H1 (cell line): ENCODE measurements around the gene MAPK8IP3. TPM values are rescaled to one million over a fixed set of nuclear protein-coding genes. Genes with fewer than 3 reads are reported as not detected.

Experiments used
- CTCF ChIA-PET: fragments of 300-600 bp; sonication (Branson Sonifier 250); formaldehyde crosslinking; loops from one replicate; lab custom pipeline; 2021; ENCODE audit not compliant: partially characterized antibody; lab: Charles Lee
- POLR2A ChIA-PET: fragments of 300-600 bp; sonication (Branson Sonifier 250); formaldehyde crosslinking; loops from one replicate; lab custom pipeline; 2021; ENCODE audit warnings: inconsistent platforms; ENCODE audit not compliant: partially characterized antibody; lab: Charles Lee
- DNase-seq, 2 experiments: peaks; one replicate each; pipeline versions ENCODE4 v3.0.0 to v3.0.0-alpha.2; 2010 to 2022; ENCODE audit warnings: low spot score in 2 of 2, low read depth in 1 of 2, mixed read lengths in 1 of 2
- FAIRE-seq: peaks from 2 replicates; lab custom pipeline; 2011; peaks lifted over from hg19 to GRCh38; lab: Jason Lieb, UNC
- H2AFZ ChIP-seq: 2 replicates; pipeline ENCODE4 v1.8.1; 2012; ENCODE audit warnings: low read length, inconsistent platforms
- H2AK5ac ChIP-seq: 2 replicates; pipeline ENCODE4 v1.6.1; 2013; ENCODE audit warnings: low read depth, low read length
- H2BK120ac ChIP-seq: replicated peaks from 2 replicates; pipeline ENCODE3; 2013; ENCODE audit warnings: low read depth, low read length, inconsistent platforms
- H2BK12ac ChIP-seq: 2 replicates; pipeline ENCODE4 v1.6.1; 2013; ENCODE audit warnings: low read depth, low read length
- H2BK15ac ChIP-seq: 2 replicates; pipeline ENCODE4 v1.6.1; 2013; ENCODE audit warnings: low read length
- H2BK20ac ChIP-seq: 2 replicates; pipeline ENCODE4 v1.6.1; 2013; ENCODE audit warnings: low read length
- H2BK5ac ChIP-seq: 2 replicates; pipeline ENCODE4 v1.6.1; 2013; ENCODE audit warnings: low read depth, low read length
- H3K14ac ChIP-seq: 2 replicates; pipeline ENCODE4 v1.6.1; 2013; ENCODE audit warnings: inconsistent platforms; ENCODE audit not compliant: insufficient read length
- H3K18ac ChIP-seq: 2 replicates; pipeline ENCODE4 v1.6.1; 2013; ENCODE audit warnings: low read length; ENCODE audit errors: extremely low read depth
- H3K23ac ChIP-seq: 2 replicates; pipeline ENCODE4 v1.6.1; 2013; ENCODE audit warnings: inconsistent platforms; ENCODE audit not compliant: insufficient read length
- H3K23me2 ChIP-seq: 2 replicates; pipeline ENCODE4 v1.6.1; 2013; ENCODE audit warnings: low read depth, low read length
- H3K27ac ChIP-seq: 2 replicates; pipeline ENCODE4 v1.6.1; 2011; ENCODE audit warnings: low read depth, low read length, inconsistent platforms
- H3K27me3 ChIP-seq, 4 experiments: replicated peaks in 1 of 4; 1 replicate in 1 of 4; 2 replicates in 3 of 4; pipeline versions ENCODE4 v1.6.1 to v1.8.1; 2011 to 2013; ENCODE audit warnings: low read length in 3 of 4, mild to moderate bottlenecking in 3 of 4, inconsistent platforms in 2 of 4, mixed read lengths in 2 of 4, moderate library complexity in 1 of 4; ENCODE audit not compliant: control insufficient read depth in 3 of 4, insufficient read depth in 3 of 4; ENCODE audit errors: extremely low read depth in 1 of 4
- H3K36me3 ChIP-seq, 4 experiments: 2 replicates each; pipeline versions ENCODE4 v1.6.1 to v1.8.1; 2011 to 2013; ENCODE audit warnings: mild to moderate bottlenecking in 4 of 4, low read length in 3 of 4, moderate library complexity in 2 of 4, control low read depth in 1 of 4, inconsistent platforms in 1 of 4; ENCODE audit not compliant: insufficient read depth in 4 of 4, control insufficient read depth in 2 of 4
- H3K4ac ChIP-seq: replicated peaks from 2 replicates; pipeline ENCODE3; 2013; ENCODE audit warnings: low read length, low read depth, mixed read lengths, inconsistent platforms; ENCODE audit not compliant: insufficient read length
- H3K4me1 ChIP-seq, 4 experiments: replicated peaks in 1 of 4; 1 replicate in 1 of 4; 2 replicates in 3 of 4; pipeline versions ENCODE4 v1.6.1 to v1.8.1; 2011 to 2013; ENCODE audit warnings: low read length in 3 of 4, inconsistent platforms in 2 of 4, mixed read lengths in 1 of 4; ENCODE audit not compliant: insufficient read depth in 4 of 4, control insufficient read depth in 3 of 4
- H3K4me2 ChIP-seq, 2 experiments: 2 replicates each; pipeline versions ENCODE4 v1.6.1 to v1.8.1; 2011 to 2013; ENCODE audit warnings: low read depth in 2 of 2, low read length in 2 of 2, control low read depth in 1 of 2, inconsistent platforms in 1 of 2, mild to moderate bottlenecking in 1 of 2; ENCODE audit not compliant: insufficient read depth in 1 of 2
- H3K4me3 ChIP-seq, 4 experiments: fragments of 200-600, 300-600 bp in 1 of 4; sonication (generic), shearing (Covaris generic), sonication (Bioruptor Twin) in 1 of 4; 2 replicates each; pipeline versions ENCODE4 v1.5.1 to v1.8.1; 2011 to 2016; ENCODE audit warnings: low read length in 4 of 4, low read depth in 3 of 4, control low read depth in 2 of 4, inconsistent platforms in 2 of 4, mild to moderate bottlenecking in 2 of 4, mixed read lengths in 1 of 4, moderate library complexity in 1 of 4; ENCODE audit not compliant: insufficient read depth in 2 of 4; ENCODE audit errors: extremely low read depth in 1 of 4
- H3K56ac ChIP-seq: replicated peaks from 2 replicates; pipeline ENCODE3; 2013; ENCODE audit warnings: low read depth, mild to moderate bottlenecking, mixed read lengths, low read length, inconsistent platforms; ENCODE audit not compliant: insufficient read length
- H3K79me1 ChIP-seq: 2 replicates; pipeline ENCODE4 v1.6.1; 2013; ENCODE audit warnings: low read depth, low read length, control low read depth
- H3K79me2 ChIP-seq, 2 experiments: 2 replicates each; pipeline versions ENCODE4 v1.6.1 to v1.8.1; 2012 to 2013; ENCODE audit warnings: low read length in 2 of 2, mild to moderate bottlenecking in 2 of 2, inconsistent platforms in 1 of 2; ENCODE audit not compliant: insufficient read depth in 2 of 2, control insufficient read depth in 1 of 2
- H3K9ac ChIP-seq, 4 experiments: replicated peaks in 1 of 4; 1 replicate in 1 of 4; 2 replicates in 3 of 4; pipeline versions ENCODE4 v1.6.1 to v1.8.1; 2011 to 2013; ENCODE audit warnings: low read depth in 3 of 4, low read length in 3 of 4, control low read depth in 2 of 4, mild to moderate bottlenecking in 2 of 4, moderate library complexity in 2 of 4, inconsistent platforms in 1 of 4; ENCODE audit errors: extremely low read depth in 1 of 4
- H3K9me3 ChIP-seq, 2 experiments: 2 replicates each; pipeline versions ENCODE4 v1.6.1 to v1.8.1; 2012 to 2013; ENCODE audit warnings: mild to moderate bottlenecking in 2 of 2, moderate library complexity in 2 of 2, control low read depth in 1 of 2, inconsistent platforms in 1 of 2, low read depth in 1 of 2, low read length in 1 of 2, mixed read lengths in 1 of 2; ENCODE audit not compliant: insufficient read depth in 2 of 2
- H4K20me1 ChIP-seq, 2 experiments: replicated peaks in 1 of 2; 2 replicates each; pipeline versions ENCODE3 to v1.8.1; 2011 to 2013; ENCODE audit warnings: inconsistent platforms in 2 of 2, low read length in 2 of 2, mild to moderate bottlenecking in 1 of 2; ENCODE audit not compliant: insufficient read depth in 2 of 2, control insufficient read depth in 1 of 2
- H4K5ac ChIP-seq: 2 replicates; pipeline ENCODE4 v1.6.1; 2013; ENCODE audit warnings: low read length, low read depth, mixed read lengths, inconsistent platforms; ENCODE audit not compliant: insufficient read length
- H4K8ac ChIP-seq: 2 replicates; pipeline ENCODE4 v1.8.0; 2013; ENCODE audit warnings: mild to moderate bottlenecking, moderate library complexity, low read length, inconsistent platforms; ENCODE audit not compliant: insufficient read depth; ENCODE audit errors: extremely low read depth
- H4K91ac ChIP-seq: replicated peaks from 2 replicates; pipeline ENCODE3; 2013; ENCODE audit warnings: low read length, mixed read lengths, inconsistent platforms; ENCODE audit not compliant: insufficient read length
- BRCA1 ChIP-seq: IDR thresholded peaks from 2 replicates; pipeline ENCODE4 v1.6.1; 2012; ENCODE audit warnings: low read depth, low read length, improper control_type of control experiment
- EZH2 ChIP-seq: fragments of 200-600 bp; sonication (generic); IDR thresholded peaks from 2 replicates; pipeline ENCODE4 v1.7.1; 2012; ENCODE audit warnings: low read depth, mild to moderate bottlenecking, moderate library complexity, low read length, inconsistent platforms; ENCODE audit not compliant: severe bottlenecking
- POLR2AphosphoS5 ChIP-seq: IDR thresholded peaks from 2 replicates; pipeline ENCODE4 v1.6.1; 2011; ENCODE audit warnings: low read depth, low read length
- TBP ChIP-seq: IDR thresholded peaks from 2 replicates; pipeline ENCODE4 v1.6.1; 2011; ENCODE audit warnings: low read depth, low read length, improper control_type of control experiment
- WGBS, 2 experiments: shearing (Covaris generic) in 1 of 2; methylation state at CpG; one replicate each; pipeline versions ENCODE4 v1.1.6 to v1.1.7; 2013 to 2015; ENCODE audit warnings: low lambda C conversion rate in 2 of 2, mixed read lengths in 2 of 2, inconsistent platforms in 1 of 2, low coverage in 1 of 2, missing lambda C conversion rate in 1 of 2; ENCODE audit not compliant: insufficient replicate concordance in 2 of 2, insufficient coverage in 1 of 2, insufficient read length in 1 of 2; ENCODE audit errors: extremely low coverage in 1 of 2, missing lambda C conversion rate in 1 of 2; 5-methylcytosine and 5-hydroxymethylcytosine counted together
- polyA plus RNA-seq, 7 experiments: library from polyadenylated mRNA; depleted of rRNA in 3 of 7; stranded (reverse) in 5 of 7; unstranded in 2 of 7; fragments of >200 nt in 5 of 7; fragments of 200-250 nt in 2 of 7; gene quantifications; 1 replicate in 5 of 7; 2 replicates in 1 of 7; 4 replicates in 1 of 7; pipeline versions ENCODE4 v1.2.1 to v1.2.3, GENCODE V29; 2011 to 2013; ENCODE audit warnings: missing spikeins in 2 of 7, mixed read lengths in 2 of 7
- total RNA-seq: library from RNA; stranded (reverse); fragmentation: NEBNext Ultra II Directional; extraction: Animal tissue kit (Norgen Biotek cat#: 25700); gene quantifications from 2 replicates; pipeline ENCODE4 v1.2.1, GENCODE V29; 2021

Gene MAPK8IP3
- total and polyA plus RNA-seq, 2 of the 8 experiments (the other 6 are each of a cell fraction or from before 2014, with no cell fraction given), result 16.9 to 43.4 TPM

DNA sequence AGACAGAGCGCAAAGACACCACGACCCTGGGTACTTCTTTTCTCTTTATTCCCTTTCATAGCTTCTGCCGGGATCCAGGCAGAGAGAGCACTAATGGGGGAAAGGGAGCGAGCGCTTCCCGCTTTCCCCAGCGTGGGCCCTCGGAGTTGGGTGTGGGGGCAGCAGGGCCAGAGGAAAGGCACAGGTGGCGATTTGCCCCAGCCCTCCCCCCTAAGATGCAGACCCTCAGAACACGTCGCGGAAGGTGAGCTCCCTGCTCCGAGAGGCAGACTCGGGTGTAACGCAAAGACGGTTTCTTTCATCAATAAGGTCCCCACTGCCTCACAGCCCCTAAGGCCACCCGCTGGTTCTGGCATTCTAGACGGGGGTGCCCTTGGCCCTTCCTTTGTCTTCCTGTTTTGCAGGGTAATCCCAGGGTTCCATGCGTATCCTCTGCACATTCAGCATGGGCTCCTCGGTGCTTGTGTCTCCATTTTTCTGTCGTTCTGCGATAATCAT is 65.9 kb downstream of the MAPK8IP3 start:
- Histone ChIP-seq H2AK5ac (no peak overlapping the region), H3K4ac (peak overlapping the region; percentile 90), H3K4me1 (peaks cover 0 to 12% (median 10%) of the 10 kb centered on the region in 4 experiments; a peak in 5 of 7 replicates), H3K9me3 (no peaks in the 10 kb centered on the region), H3K18ac (peak overlapping the region; percentile 78), H3K23me2 (peaks cover 17% of the 10 kb centered on the region), H3K56ac (peak overlapping the region; percentile 73), H4K5ac (peak overlapping the region; percentile 81), H4K8ac (peak overlapping the region; percentile 94; the same call in 1 of the 2 replicates), H4K91ac (peak overlapping the region; percentile 45), H2BK20ac (no peak overlapping the region), H4K20me1 (peaks cover 0 to 21% of the 10 kb centered on the region in 2 experiments), H2BK12ac (0 out of 2 replicates have a peak overlapping the region, but pooled peaks have one; percentile 4), H3K27ac (peak overlapping the region; percentile 62), H3K79me1 (peaks cover 4% of the 10 kb centered on the region), H3K36me3 (peaks cover 3 to 31% (median 9%) of the 10 kb centered on the region in 4 experiments; a peak in 5 of 8 replicates), H3K4me2 (peak overlapping the region; percentile 71 to 92), H3K79me2 (peaks cover 0 to 15% of the 10 kb centered on the region in 2 experiments; a peak in 1 of 4 replicates), H2BK120ac (no peak overlapping the region), H3K23ac (no peak overlapping the region), H3K14ac (no peak overlapping the region), H2AFZ (no peak overlapping the region), H3K27me3 (no peaks in the 10 kb centered on the region), H3K4me3 (peak overlapping the region; percentile 82 to 91 (median 82)), H2BK5ac (peak overlapping the region; percentile 88), H2BK15ac (peak overlapping the region; percentile 72; the same call in 1 of the 2 replicates), H3K9ac (peak overlapping the region; percentile 69 to 94 (median 89))
- DNase-seq (no peak), FAIRE-seq (no peak)
- CTCF ChIA-PET, result interaction anchor here (1.2 to 2.2 kb wide), 2 partner anchors 10 to 66 kb away, joined by 3 to 8 read pairs; partner anchors contain the start of genes MAPK8IP3, NUBP2 and SPSB3
- WGBS, 2 experiments, result 9% methylated on average over 19 of the region's 22 CpGs; no CpG with 5 or more reads in 1 of the 2 experiments
- POLR2A ChIA-PET, result interaction anchor here (0.8 to 13.5 kb wide), 19 partner anchors 8 to 383 kb away, joined by 3 to 246 read pairs (median 6); partner anchors contain the start of genes FAHD1, HAGH, IGFALS and JPT2
- TF ChIP-seq TBP (peak; percentile 17; the same call in 1 of the 2 replicates), EZH2 (no peak), POLR2AphosphoS5 (peak; percentile 60; the same call in 1 of the 2 replicates), BRCA1 (no peak)
